ENCODE measurements around the gene P2RX6.

- TF ChIP-seq POLR2AphosphoS5 (IDR thresholded peaks at IDR 0.05) (no peak), EP300 (IDR thresholded peaks at IDR 0.05) (no peak)
- TF ChIP-seq, protein P1, sequence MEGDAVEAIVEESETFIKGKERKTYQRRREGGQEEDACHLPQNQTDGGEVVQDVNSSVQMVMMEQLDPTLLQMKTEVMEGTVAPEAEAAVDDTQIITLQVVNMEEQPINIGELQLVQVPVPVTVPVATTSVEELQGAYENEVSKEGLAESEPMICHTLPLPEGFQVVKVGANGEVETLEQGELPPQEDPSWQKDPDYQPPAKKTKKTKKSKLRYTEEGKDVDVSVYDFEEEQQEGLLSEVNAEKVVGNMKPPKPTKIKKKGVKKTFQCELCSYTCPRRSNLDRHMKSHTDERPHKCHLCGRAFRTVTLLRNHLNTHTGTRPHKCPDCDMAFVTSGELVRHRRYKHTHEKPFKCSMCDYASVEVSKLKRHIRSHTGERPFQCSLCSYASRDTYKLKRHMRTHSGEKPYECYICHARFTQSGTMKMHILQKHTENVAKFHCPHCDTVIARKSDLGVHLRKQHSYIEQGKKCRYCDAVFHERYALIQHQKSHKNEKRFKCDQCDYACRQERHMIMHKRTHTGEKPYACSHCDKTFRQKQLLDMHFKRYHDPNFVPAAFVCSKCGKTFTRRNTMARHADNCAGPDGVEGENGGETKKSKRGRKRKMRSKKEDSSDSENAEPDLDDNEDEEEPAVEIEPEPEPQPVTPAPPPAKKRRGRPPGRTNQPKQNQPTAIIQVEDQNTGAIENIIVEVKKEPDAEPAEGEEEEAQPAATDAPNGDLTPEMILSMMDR (IDR thresholded peaks at IDR 0.05), result no peak
Measured at GRCh38 chr22:20979940-20980453, 35.0 kb upstream of the P2RX6 start.
